Measurements from ENCODE around the gene ERBB4.

The ERBB4 gene

DNA sequence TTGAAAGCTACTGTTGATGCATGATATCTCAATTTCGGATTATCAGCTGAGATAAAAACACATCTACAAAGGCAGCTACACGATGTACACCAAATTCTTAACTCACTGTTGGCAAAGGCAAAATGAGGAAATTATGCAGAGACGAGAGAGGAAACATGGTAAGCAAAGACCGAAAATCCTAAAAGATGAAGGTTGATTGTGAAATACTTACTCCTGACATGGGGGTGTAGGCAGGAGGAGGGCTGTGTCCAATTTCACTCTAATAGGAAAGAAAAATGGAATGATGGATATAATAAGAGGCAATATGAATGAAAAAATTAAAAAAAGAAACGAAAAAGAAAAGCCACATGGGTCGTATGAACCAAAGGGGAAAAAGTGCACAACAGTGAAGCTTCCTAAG is 1150.9 kb downstream of the ERBB4 start:
- TF ChIP-seq Cebpa-rat (IDR thresholded peaks at IDR 0.05) = no peak

DNA sequence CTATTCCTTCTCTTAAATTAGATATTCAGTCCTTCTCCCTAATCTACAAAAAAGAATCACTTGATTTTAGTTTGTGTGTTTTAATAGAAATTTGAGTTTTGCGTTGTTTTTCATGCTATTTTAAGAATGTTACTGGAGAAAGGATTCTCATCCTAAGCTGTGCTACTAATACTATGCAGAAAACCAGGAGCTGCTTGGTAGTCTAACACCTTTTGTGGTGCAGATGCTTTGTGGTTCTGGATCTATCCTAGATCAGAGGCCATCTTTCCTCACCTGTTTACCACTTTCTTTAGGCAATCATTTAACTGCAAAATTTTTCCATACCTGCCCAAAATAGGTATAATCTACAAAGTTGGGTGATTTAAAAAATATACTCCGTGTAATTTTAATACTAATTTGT is 1158.6 kb downstream of the ERBB4 start:
- H3K9ac ChIP-seq = no peak overlapping the region
- H3K4me3 ChIP-seq = no peak overlapping the region
- no peaks in the 10 kb centered on the region for H4K20me1 ChIP-seq
- H3K27me3 ChIP-seq = no peaks in the 10 kb centered on the region
- H3K9me3 ChIP-seq = no peaks in the 10 kb centered on the region
- H3K36me3 ChIP-seq = no peaks in the 10 kb centered on the region
- no peaks in the 10 kb centered on the region for H3K4me1 ChIP-seq
- no peak overlapping the region for H3K4me2 ChIP-seq
- TF ChIP-seq Cebpa-rat (IDR thresholded peaks at IDR 0.05) = no peak
- no peak overlapping the region for H3K27ac ChIP-seq

More for the DNA sequence above, 1150.9 kb downstream of the ERBB4 start:
- no peaks in the 10 kb centered on the region for H4K20me1 ChIP-seq
- no peaks in the 10 kb centered on the region for H3K4me1 ChIP-seq
- no peak overlapping the region for H3K4me3 ChIP-seq
- H3K9ac ChIP-seq = no peak overlapping the region
- H3K36me3 ChIP-seq = no peaks in the 10 kb centered on the region
- no peak overlapping the region for H3K4me2 ChIP-seq
- no peaks in the 10 kb centered on the region for H3K27me3 ChIP-seq
- no peak overlapping the region for H3K27ac ChIP-seq
- H3K9me3 ChIP-seq = no peaks in the 10 kb centered on the region

DNA sequence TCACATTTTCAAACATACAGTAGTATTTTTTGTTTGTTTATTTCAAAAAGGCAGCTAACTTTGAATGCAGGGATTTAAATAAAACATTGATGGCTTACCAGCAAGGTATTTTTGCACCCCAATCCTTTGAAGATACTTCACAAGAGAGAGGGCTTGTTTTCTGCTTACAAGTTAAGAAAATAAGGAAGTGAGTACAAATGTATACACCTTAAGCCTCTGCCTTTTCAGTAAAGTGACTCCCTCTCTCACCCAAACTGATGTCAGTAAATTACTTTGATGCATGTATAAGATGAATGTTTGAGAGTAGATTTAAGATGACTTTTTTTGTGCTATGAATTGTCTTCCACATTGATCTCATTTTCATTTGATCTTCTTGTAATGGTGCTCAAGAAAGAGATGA is 1162.2 kb downstream of the ERBB4 start:
- no peak overlapping the region for H3K4me2 ChIP-seq
- no peaks in the 10 kb centered on the region for H3K9me3 ChIP-seq
- no peak for TF ChIP-seq Cebpa-rat (IDR thresholded peaks at IDR 0.05)
- H3K27ac ChIP-seq = no peak overlapping the region
- H3K4me1 ChIP-seq = no peaks in the 10 kb centered on the region
- no peak overlapping the region for H3K9ac ChIP-seq
- H3K27me3 ChIP-seq = no peaks in the 10 kb centered on the region
- H3K4me3 ChIP-seq = no peak overlapping the region
- H3K36me3 ChIP-seq = no peaks in the 10 kb centered on the region
- no peaks in the 10 kb centered on the region for H4K20me1 ChIP-seq

DNA sequence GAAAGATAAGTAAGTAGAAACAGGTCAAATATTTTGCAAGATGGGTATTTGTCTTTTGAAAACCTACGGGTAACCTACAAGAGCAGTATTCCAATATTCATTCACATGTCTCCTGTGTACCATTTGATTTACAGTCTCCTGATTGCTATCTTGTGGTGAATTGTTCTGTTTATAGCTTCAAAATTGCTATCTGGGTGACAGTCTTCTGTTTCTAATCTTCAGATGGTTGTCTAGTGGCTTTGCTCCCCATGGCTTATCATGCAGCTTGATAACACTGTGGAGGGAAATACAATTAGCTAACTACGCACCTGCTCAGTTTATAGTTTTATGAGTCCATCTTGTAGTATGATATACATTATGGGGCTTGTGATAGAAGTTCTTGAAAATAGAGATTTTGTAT is 1165.4 kb downstream of the ERBB4 start:
- Histone ChIP-seq H3K4me3 (no peak overlapping the region), H3K27me3 (no peaks in the 10 kb centered on the region), H3K9me3 (no peaks in the 10 kb centered on the region), H3K4me1 (no peaks in the 10 kb centered on the region), H4K20me1 (no peaks in the 10 kb centered on the region), H3K9ac (no peak overlapping the region), H3K36me3 (no peaks in the 10 kb centered on the region), H3K27ac (no peak overlapping the region), H3K4me2 (no peak overlapping the region)
- TF ChIP-seq Cebpa-rat (IDR thresholded peaks at IDR 0.05) = no peak

DNA sequence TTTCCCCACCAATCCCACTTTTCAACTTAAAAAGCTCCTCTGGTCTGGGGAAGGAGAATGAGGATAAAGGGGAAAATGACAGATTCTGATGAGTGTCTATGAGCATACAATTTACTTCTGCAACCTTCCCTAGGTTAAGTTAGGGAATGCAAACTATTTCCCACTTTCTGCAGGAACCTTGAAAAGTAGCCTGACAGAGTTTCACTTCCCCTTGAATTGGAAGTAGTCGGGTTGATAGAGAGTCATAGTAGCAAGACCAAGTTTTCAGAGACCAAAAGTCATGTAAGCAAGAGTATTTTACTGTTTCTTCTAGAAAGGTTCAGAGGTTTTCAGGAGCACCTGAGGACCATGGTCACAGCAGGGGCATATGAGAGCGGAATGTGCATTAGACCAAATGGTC is 1167.1 kb downstream of the ERBB4 start:
- Histone ChIP-seq H3K27me3 (no peaks in the 10 kb centered on the region), H3K4me1 (no peaks in the 10 kb centered on the region), H3K27ac (no peak overlapping the region), H3K9me3 (no peaks in the 10 kb centered on the region), H3K9ac (no peak overlapping the region), H3K36me3 (no peaks in the 10 kb centered on the region), H3K4me3 (no peak overlapping the region), H4K20me1 (no peaks in the 10 kb centered on the region), H3K4me2 (no peak overlapping the region)
- TF ChIP-seq Cebpa-rat (IDR thresholded peaks at IDR 0.05) = no peak

DNA sequence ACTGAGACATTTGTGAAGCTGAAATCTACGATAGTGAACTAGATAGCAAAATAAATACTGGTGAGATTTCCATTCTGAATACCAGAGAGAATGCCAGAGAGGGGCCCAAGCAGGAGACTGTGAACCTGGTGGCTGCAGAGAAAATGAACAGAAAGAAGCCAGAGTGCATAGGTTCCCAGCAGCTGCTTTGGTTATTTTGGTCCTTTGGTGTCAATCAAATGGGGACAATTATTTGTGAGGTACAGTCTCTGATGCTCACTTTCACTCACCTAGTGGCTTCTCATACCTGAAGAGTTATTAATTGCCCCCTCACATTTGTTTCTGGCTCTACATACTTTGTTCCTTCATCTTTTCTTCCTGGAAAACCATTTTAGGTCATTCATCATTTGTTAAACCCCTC is 1170.1 kb downstream of the ERBB4 start:
- no peak overlapping the region for H3K9ac ChIP-seq
- no peak overlapping the region for H3K27ac ChIP-seq
- H3K4me3 ChIP-seq = no peak overlapping the region
- no peak for TF ChIP-seq Cebpa-rat (IDR thresholded peaks at IDR 0.05)
- no peaks in the 10 kb centered on the region for H4K20me1 ChIP-seq
- H3K4me1 ChIP-seq = peaks cover 19% of the 10 kb centered on the region
- no peaks in the 10 kb centered on the region for H3K27me3 ChIP-seq
- H3K4me2 ChIP-seq = no peak overlapping the region
- H3K36me3 ChIP-seq = no peaks in the 10 kb centered on the region
- H3K9me3 ChIP-seq = no peaks in the 10 kb centered on the region

DNA sequence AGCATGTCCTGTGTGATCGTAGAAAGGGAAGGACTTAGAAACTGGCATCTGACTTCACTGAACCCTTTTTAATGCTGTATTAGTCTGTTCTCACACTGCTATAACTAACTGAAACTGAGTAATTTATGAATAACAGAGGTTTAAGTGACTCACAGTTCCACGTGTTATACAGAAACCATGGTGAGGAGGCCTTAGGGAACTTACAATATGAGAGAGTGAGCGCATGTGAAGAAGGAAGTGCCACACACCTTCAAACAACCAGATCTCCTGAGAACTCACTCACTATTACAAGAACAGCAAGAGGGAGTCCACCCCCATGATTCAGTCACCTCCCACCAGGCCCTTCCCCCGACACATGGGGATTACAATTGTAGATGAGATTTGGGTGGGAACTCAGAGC is 1170.9 kb downstream of the ERBB4 start:
- H4K20me1 ChIP-seq = no peaks in the 10 kb centered on the region
- H3K27ac ChIP-seq = no peak overlapping the region
- H3K36me3 ChIP-seq = no peaks in the 10 kb centered on the region
- H3K4me2 ChIP-seq = no peak overlapping the region
- no peaks in the 10 kb centered on the region for H3K27me3 ChIP-seq
- H3K4me3 ChIP-seq = no peak overlapping the region
- no peaks in the 10 kb centered on the region for H3K9me3 ChIP-seq
- H3K9ac ChIP-seq = no peak overlapping the region
- peaks cover 19% of the 10 kb centered on the region for H3K4me1 ChIP-seq
- TF ChIP-seq Cebpa-rat (IDR thresholded peaks at IDR 0.05) = no peak

DNA sequence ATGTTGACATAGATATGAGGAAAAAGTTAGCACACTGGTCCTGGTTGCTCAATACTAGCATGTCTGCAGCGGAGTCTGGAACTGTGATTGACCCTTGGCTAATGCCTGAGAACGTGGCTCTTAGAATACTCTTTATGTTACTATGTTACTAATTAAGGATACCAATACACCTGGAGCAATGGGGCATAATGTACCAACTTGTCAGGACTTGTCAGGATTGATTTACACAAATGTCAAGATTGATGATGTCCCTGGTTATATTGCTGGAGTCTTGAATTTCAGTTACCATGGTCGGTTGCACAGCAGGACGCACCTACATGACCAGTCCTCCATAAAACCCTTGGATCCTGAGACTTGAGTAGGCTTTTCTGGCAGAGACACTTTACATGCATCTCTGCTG is 1171.3 kb downstream of the ERBB4 start:
- Histone ChIP-seq H3K27ac (no peak overlapping the region), H3K4me3 (no peak overlapping the region), H3K36me3 (no peaks in the 10 kb centered on the region), H4K20me1 (no peaks in the 10 kb centered on the region), H3K4me2 (no peak overlapping the region), H3K9me3 (no peaks in the 10 kb centered on the region), H3K4me1 (peaks cover 19% of the 10 kb centered on the region), H3K27me3 (no peaks in the 10 kb centered on the region), H3K9ac (no peak overlapping the region)
- TF ChIP-seq Cebpa-rat (IDR thresholded peaks at IDR 0.05) = no peak

DNA sequence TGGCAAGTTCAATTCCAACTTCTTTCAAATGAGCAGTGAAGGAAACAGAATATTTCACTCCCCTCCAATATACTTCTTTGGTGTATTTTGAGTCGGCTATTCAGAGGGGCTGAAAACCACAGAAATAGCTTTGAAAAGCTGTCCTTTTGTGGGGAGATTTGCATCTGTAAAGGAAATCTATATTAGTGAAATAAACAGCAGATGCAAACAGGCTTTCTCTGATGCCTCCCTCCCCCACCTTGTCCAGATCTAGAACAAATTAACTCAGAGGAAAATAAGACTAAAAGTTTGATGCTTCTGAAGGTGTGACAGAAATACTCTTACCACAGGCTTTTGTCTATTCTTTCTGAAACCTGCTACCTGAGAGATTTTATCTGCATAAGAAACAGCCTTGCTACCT is 1173.7 kb downstream of the ERBB4 start:
- no peak for TF ChIP-seq Cebpa-rat (IDR thresholded peaks at IDR 0.05)
- Histone ChIP-seq H3K27ac (no peak overlapping the region), H3K9ac (no peak overlapping the region), H3K36me3 (no peaks in the 10 kb centered on the region), H4K20me1 (no peaks in the 10 kb centered on the region), H3K27me3 (no peaks in the 10 kb centered on the region), H3K4me2 (peak overlapping the region; percentile 67), H3K4me1 (peaks cover 19% of the 10 kb centered on the region), H3K4me3 (no peak overlapping the region), H3K9me3 (no peaks in the 10 kb centered on the region)

DNA sequence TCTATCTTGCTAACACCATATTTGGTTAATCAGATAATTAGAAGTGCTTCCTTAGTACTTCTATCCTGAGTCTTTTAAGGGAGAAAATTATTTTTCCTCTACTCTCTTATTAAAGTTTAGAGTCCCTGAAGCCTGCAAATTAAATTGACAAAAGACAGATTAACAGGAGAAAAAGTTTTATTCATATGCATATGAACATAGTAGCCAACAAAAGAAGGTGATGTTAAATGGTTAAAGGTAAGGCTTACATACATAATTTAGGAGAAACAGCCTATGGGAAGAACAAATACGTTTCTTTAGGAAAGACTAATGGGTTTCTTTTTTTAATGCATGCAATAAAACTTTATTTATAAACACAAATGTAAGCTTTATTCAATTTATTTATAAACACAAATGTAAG is 1177.2 kb downstream of the ERBB4 start:
- no peak overlapping the region for H3K4me2 ChIP-seq
- no peaks in the 10 kb centered on the region for H3K27me3 ChIP-seq
- H3K9ac ChIP-seq = no peak overlapping the region
- no peaks in the 10 kb centered on the region for H3K36me3 ChIP-seq
- H4K20me1 ChIP-seq = no peaks in the 10 kb centered on the region
- no peak overlapping the region for H3K4me3 ChIP-seq
- no peak overlapping the region for H3K27ac ChIP-seq
- H3K9me3 ChIP-seq = no peaks in the 10 kb centered on the region
- peaks cover 19% of the 10 kb centered on the region for H3K4me1 ChIP-seq
- no peak for TF ChIP-seq Cebpa-rat (IDR thresholded peaks at IDR 0.05)

DNA sequence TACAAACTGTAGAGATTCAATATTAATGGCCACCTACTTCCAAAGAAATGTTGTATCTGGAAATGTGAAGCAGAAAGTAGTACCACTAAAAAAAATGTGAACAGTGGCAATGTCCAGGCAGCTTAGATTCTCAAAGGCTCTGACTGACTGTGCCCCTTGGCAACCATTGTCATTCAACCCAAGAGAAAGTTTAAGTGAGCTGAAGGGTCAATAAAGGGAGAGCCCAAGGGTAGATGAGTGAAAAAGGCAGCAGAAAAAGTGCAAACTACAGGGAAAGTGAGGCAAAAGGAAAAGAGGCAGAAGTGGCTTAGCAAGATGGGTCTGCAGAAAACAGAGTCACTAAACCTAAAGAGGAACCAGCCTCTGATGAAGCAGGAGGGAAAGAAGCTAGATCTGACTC is 1179.3 kb downstream of the ERBB4 start:
- H3K27ac ChIP-seq = no peak overlapping the region
- no peak overlapping the region for H3K4me3 ChIP-seq
- no peaks in the 10 kb centered on the region for H3K36me3 ChIP-seq
- H3K9me3 ChIP-seq = no peaks in the 10 kb centered on the region
- H3K4me1 ChIP-seq = peaks cover 5% of the 10 kb centered on the region
- no peaks in the 10 kb centered on the region for H4K20me1 ChIP-seq
- no peak overlapping the region for H3K4me2 ChIP-seq
- TF ChIP-seq Cebpa-rat (IDR thresholded peaks at IDR 0.05) = no peak
- H3K9ac ChIP-seq = no peak overlapping the region
- H3K27me3 ChIP-seq = no peaks in the 10 kb centered on the region

Data from BLaER1 (cell line).